Sigmoid colon (tissue), 4 donors: ENCODE data around the gene TNFAIP8.

ENCODE experiments used
- CTCF ChIP-seq, 4 experiments: fragments of 450-650 bp in 3 of 4; fragments of 200-600 bp in 1 of 4; IDR thresholded peaks; one replicate each; pipeline ENCODE4 v1.5.1; 2016 to 2019; ENCODE audit warnings: antibody characterized with exemption in 4 of 4, mild to moderate bottlenecking in 3 of 4, moderate library complexity in 2 of 4
- EP300 ChIP-seq, 4 donors: sonication (generic); formaldehyde crosslinking; IDR thresholded peaks; one replicate each; pipeline ENCODE4 v1.6.1; 2017; ENCODE audit warnings: antibody characterized with exemption in 4 of 4
- POLR2A ChIP-seq, 2 donors: fragments of 450-650 bp; IDR thresholded peaks; one replicate each; pipeline ENCODE4 v1.6.1; 2016; ENCODE audit warnings: antibody characterized with exemption in 2 of 2, mild to moderate bottlenecking in 2 of 2, moderate library complexity in 2 of 2
- POLR2AphosphoS5 ChIP-seq, 4 donors: sonication (generic); formaldehyde crosslinking; IDR thresholded peaks; one replicate each; pipeline ENCODE4 v1.6.1; 2017; ENCODE audit warnings: antibody characterized with exemption in 4 of 4

GRCh38 chr5:119373449-119373858 lies 17.6 kb downstream of the TNFAIP8 start:
- TF ChIP-seq CTCF (IDR thresholded peaks at IDR 0.05) (no peak), POLR2A (IDR thresholded peaks at IDR 0.05) (no peak), EP300 (IDR thresholded peaks at IDR 0.05) (no peak), POLR2AphosphoS5 (IDR thresholded peaks at IDR 0.05) (no peak)
